Sigmoid colon (tissue), 7 donors: ENCODE measurements around the gene FBN3. TPM values are rescaled to one million over a fixed set of nuclear protein-coding genes. Genes with fewer than 3 reads are reported as not detected.
"Not testable (repeated sequence)": the region's sequence is repeated elsewhere in the genome, so short reads cannot be mapped to it uniquely, and the experiment has no call there.

ENCODE experiments used
- DNase-seq: peaks from one replicate; pipeline ENCODE4 v3.0.0-alpha.2; 2019
- H3K27ac ChIP-seq, 4 donors: fragments of 200-600 bp; sonication (generic); one replicate each; pipeline ENCODE4 v1.5.1; 2016 to 2019; ENCODE audit warnings: mild to moderate bottlenecking in 1 of 4
- H3K27me3 ChIP-seq, 3 donors: fragments of 200-600 bp; sonication (generic); one replicate each; pipeline ENCODE4 v1.5.1; 2019; ENCODE audit warnings: mild to moderate bottlenecking in 1 of 3
- H3K36me3 ChIP-seq, 4 donors: fragments of 200-600 bp; sonication (generic); one replicate each; pipeline ENCODE4 v1.5.1; 2016 to 2019
- H3K4me1 ChIP-seq, 4 donors: fragments of 200-600 bp; sonication (generic); one replicate each; pipeline ENCODE4 v1.5.1; 2017 to 2019
- H3K4me3 ChIP-seq, 4 donors: fragments of 200-600 bp; sonication (generic); one replicate each; pipeline ENCODE4 v1.5.1; 2017 to 2019; ENCODE audit warnings: mild to moderate bottlenecking in 2 of 4, moderate library complexity in 1 of 4
- H3K9me3 ChIP-seq, 4 donors: fragments of 200-600 bp in 3 of 4; sonication (generic) in 3 of 4; one replicate each; pipeline versions ENCODE4 v1.5.1 to v1.6.1; 2013 to 2019
- CTCF ChIP-seq, 4 experiments: fragments of 450-650 bp in 3 of 4; fragments of 200-600 bp in 1 of 4; IDR thresholded peaks; one replicate each; pipeline ENCODE4 v1.5.1; 2016 to 2019; ENCODE audit warnings: antibody characterized with exemption in 4 of 4, mild to moderate bottlenecking in 3 of 4, moderate library complexity in 2 of 4
- EP300 ChIP-seq, 4 donors: sonication (generic); formaldehyde crosslinking; IDR thresholded peaks; one replicate each; pipeline ENCODE4 v1.6.1; 2017; ENCODE audit warnings: antibody characterized with exemption in 4 of 4
- POLR2A ChIP-seq, 2 donors: fragments of 450-650 bp; IDR thresholded peaks; one replicate each; pipeline ENCODE4 v1.6.1; 2016; ENCODE audit warnings: antibody characterized with exemption in 2 of 2, mild to moderate bottlenecking in 2 of 2, moderate library complexity in 2 of 2
- POLR2AphosphoS5 ChIP-seq, 4 donors: sonication (generic); formaldehyde crosslinking; IDR thresholded peaks; one replicate each; pipeline ENCODE4 v1.6.1; 2017; ENCODE audit warnings: antibody characterized with exemption in 4 of 4
- WGBS, 2 donors: extraction: QIAGEN DNeasy Blood & Tissue Kit; methylation state at CpG; one replicate each; pipeline ENCODE4 v1.1.7; 2013; 5-methylcytosine and 5-hydroxymethylcytosine counted together
- intact Hi-C: fragments of 100-400 bp; cut with DNase I; formaldehyde crosslinking; loops from one replicate; pipeline ENCODE4 v1.15.1; 2023
- polyA plus RNA-seq, 3 donors: library from polyadenylated mRNA; stranded (reverse); fragments of 200-250 nt; gene quantifications; one replicate each; pipeline ENCODE4 v1.2.3, GENCODE V29; 2013
- total RNA-seq, 4 donors: library from RNA; depleted of rRNA; stranded (reverse); fragments of >200 nt; gene quantifications; one replicate each; pipeline ENCODE4 v1.1.0, GENCODE V29; 2016
- donor health status: healthy with polysubstance abuse.
- donor health status: Bipolar disorder and iron deficiency.
- donor health status: healthy.

Gene FBN3
- total and polyA plus RNA-seq, 7 donors = 0.06 TPM; not detected in 6

GRCh38 chr19:8041531-8041931 lies 107.9 kb downstream of the FBN3 start:
- 59 to 77% methylated on average over 7 of the region's 7 CpGs for WGBS, 2 donors
- Histone ChIP-seq H3K27me3 (no peaks in the 10 kb centered on the region), H3K36me3 (no peaks in the 10 kb centered on the region), H3K9me3 (no peaks in the 10 kb centered on the region), H3K4me3 (no peak overlapping the region), H3K4me1 (no peaks in the 10 kb centered on the region), H3K27ac (no peak overlapping the region)
- DNase-seq = no peak
- TF ChIP-seq POLR2A (IDR thresholded peaks at IDR 0.05) = no peak
- TF ChIP-seq CTCF (IDR thresholded peaks at IDR 0.05) = no peak
- no peak for TF ChIP-seq POLR2AphosphoS5 (IDR thresholded peaks at IDR 0.05)
- no peak for TF ChIP-seq EP300 (IDR thresholded peaks at IDR 0.05)
- intact Hi-C loops = no loop called here

GRCh38 chr19:8039231-8039630 lies 110.2 kb downstream of the FBN3 start:
- intact Hi-C loops = no loop called here
- Histone ChIP-seq H3K36me3 (no peaks in the 10 kb centered on the region), H3K27me3 (no peaks in the 10 kb centered on the region), H3K4me1 (no peaks in the 10 kb centered on the region), H3K4me3 (no peak overlapping the region), H3K27ac (no peak overlapping the region), H3K9me3 (no peaks in the 10 kb centered on the region)
- WGBS, 2 donors = 97 to 99% methylated on average over 3 of the region's 3 CpGs
- DNase-seq = no peak
- TF ChIP-seq POLR2A (IDR thresholded peaks at IDR 0.05) (no peak), EP300 (IDR thresholded peaks at IDR 0.05) (no peak), POLR2AphosphoS5 (IDR thresholded peaks at IDR 0.05) (no peak), CTCF (IDR thresholded peaks at IDR 0.05) (no peak)

GRCh38 chr19:8038815-8039214 lies 110.6 kb downstream of the FBN3 start:
- H3K27me3 ChIP-seq = no peaks in the 10 kb centered on the region
- H3K4me3 ChIP-seq = no peak overlapping the region
- no peak for DNase-seq
- no peak overlapping the region for H3K27ac ChIP-seq
- intact Hi-C loops = no loop called here
- TF ChIP-seq POLR2A (IDR thresholded peaks at IDR 0.05) (no peak), POLR2AphosphoS5 (IDR thresholded peaks at IDR 0.05) (no peak), EP300 (IDR thresholded peaks at IDR 0.05) (no peak), CTCF (IDR thresholded peaks at IDR 0.05) (no peak)
- no peaks in the 10 kb centered on the region for H3K9me3 ChIP-seq
- no peaks in the 10 kb centered on the region for H3K4me1 ChIP-seq
- H3K36me3 ChIP-seq = no peaks in the 10 kb centered on the region
- 72 to 82% methylated on average over 6 of the region's 6 CpGs for WGBS, 2 donors

- WGBS, 2 donors = 67 to 80% methylated on average over 7 of the region's 7 CpGs
- Histone ChIP-seq H3K4me3 (no peak overlapping the region), H3K27me3 (no peaks in the 10 kb centered on the region), H3K4me1 (no peaks in the 10 kb centered on the region), H3K9me3 (no peaks in the 10 kb centered on the region), H3K27ac (no peak overlapping the region), H3K36me3 (no peaks in the 10 kb centered on the region)
- intact Hi-C loops = no loop called here
- TF ChIP-seq POLR2A (IDR thresholded peaks at IDR 0.05) (no peak), EP300 (IDR thresholded peaks at IDR 0.05) (no peak), POLR2AphosphoS5 (IDR thresholded peaks at IDR 0.05) (no peak), CTCF (IDR thresholded peaks at IDR 0.05) (no peak)
- no peak for DNase-seq
Observed at GRCh38 chr19:8036434-8037099, 112.8 kb downstream of the FBN3 start.

- no peaks in the 10 kb centered on the region for H3K36me3 ChIP-seq
- TF ChIP-seq POLR2A (IDR thresholded peaks at IDR 0.05) (no peak), CTCF (IDR thresholded peaks at IDR 0.05) (no peak), POLR2AphosphoS5 (IDR thresholded peaks at IDR 0.05) (no peak), EP300 (IDR thresholded peaks at IDR 0.05) (no peak)
- H3K9me3 ChIP-seq = no peaks in the 10 kb centered on the region
- WGBS, 2 donors = 86 to 90% methylated on average over 6 of the region's 6 CpGs
- intact Hi-C loops = no loop called here
- no peak overlapping the region for H3K27ac ChIP-seq
- no peaks in the 10 kb centered on the region for H3K4me1 ChIP-seq
- DNase-seq = no peak
- peaks cover 0 to 4% (median 0%) of the 10 kb centered on the region in 3 donors for H3K27me3 ChIP-seq
- no peak overlapping the region for H3K4me3 ChIP-seq
Observed at GRCh38 chr19:8034178-8034525, 115.2 kb downstream of the FBN3 start.

- WGBS, 2 donors = 57 to 63% methylated on average over 22 of the region's 22 CpGs
- H3K27me3 ChIP-seq, H3K4me1 ChIP-seq, H3K36me3 ChIP-seq, H3K9me3 ChIP-seq, H3K27ac ChIP-seq, DNase-seq, H3K4me3 ChIP-seq, intact Hi-C loops: not testable (repeated sequence)
Observed at GRCh38 chr19:8033287-8034177, 115.9 kb downstream of the FBN3 start.
